ES-I3 (cell line): Measurements from ENCODE around the gene TMEM184B.
A peak's percentile ranks its signal among the peaks of the same experiment; 100 is the strongest.

Source experiments
- H3K36me3 ChIP-seq: 2 replicates; pipeline ENCODE4 v1.6.1; 2013; ENCODE audit warnings: mild to moderate bottlenecking, low read length, control low read depth, moderate library complexity; ENCODE audit not compliant: insufficient read depth
- H3K4me1 ChIP-seq: 2 replicates; pipeline ENCODE4 v1.6.1; 2013; ENCODE audit warnings: mild to moderate bottlenecking, control low read depth, low read length; ENCODE audit not compliant: insufficient read depth
- H3K9ac ChIP-seq: 2 replicates; pipeline ENCODE4 v1.6.1; 2013; ENCODE audit warnings: low read depth, mild to moderate bottlenecking, low read length, moderate library complexity
- H3K9me3 ChIP-seq: 2 replicates; pipeline ENCODE4 v1.6.1; 2013; ENCODE audit warnings: mild to moderate bottlenecking, low read length, moderate library complexity; ENCODE audit not compliant: control insufficient read depth, insufficient read depth

TMEM184B gene

DNA sequence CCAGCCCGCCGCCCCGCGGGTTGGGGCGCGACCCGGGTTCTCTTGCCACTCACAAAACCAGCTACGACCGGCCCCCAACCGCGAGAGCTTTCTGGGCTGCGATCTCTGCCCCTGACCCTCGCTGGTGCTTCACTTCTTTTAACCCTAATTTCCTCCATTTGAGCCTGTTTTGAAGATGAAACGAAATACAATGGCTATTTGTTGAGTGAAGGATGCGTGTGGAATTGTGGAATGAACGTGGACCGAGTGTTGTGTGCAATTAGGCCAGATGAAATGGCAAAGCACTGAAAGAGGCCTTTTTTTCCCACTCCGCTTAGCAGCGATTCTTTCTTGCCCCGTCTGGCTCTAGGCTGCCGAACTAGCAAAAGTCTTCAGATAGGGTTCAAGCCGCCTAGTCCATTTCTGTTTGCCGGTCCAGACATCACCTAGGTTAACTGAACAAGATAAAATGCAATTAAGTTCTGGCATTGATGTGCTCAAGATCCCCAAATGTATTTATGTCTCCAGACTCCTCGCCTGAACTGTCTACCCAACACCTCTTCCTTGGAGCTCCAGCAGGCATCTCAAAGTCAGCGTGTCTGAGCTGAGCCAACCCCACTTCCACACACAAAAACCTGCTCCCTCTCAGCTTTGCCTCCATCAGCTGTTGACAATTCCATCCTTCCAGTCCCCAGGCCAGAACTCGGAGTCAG is 471 bp upstream of the TMEM184B start:
- Histone ChIP-seq H3K9ac (peak overlapping the region; percentile 91; the same call in 1 of the 2 replicates), H3K36me3 (no peaks in the 10 kb centered on the region), H3K9me3 (no peaks in the 10 kb centered on the region), H3K4me1 (peaks cover 26% of the 10 kb centered on the region)

- H3K9ac ChIP-seq, result peak overlapping the region; percentile 91
- H3K36me3 ChIP-seq, result no peaks in the 10 kb centered on the region
- H3K9me3 ChIP-seq, result no peaks in the 10 kb centered on the region
- peaks cover 26% of the 10 kb centered on the region for H3K4me1 ChIP-seq
These were observed 860 bp downstream of the TMEM184B start for GRCh38 chr22:38271927-38272372.

GRCh38 chr22:38271101-38271500 is 1.7 kb downstream of the TMEM184B start:
- Histone ChIP-seq H3K9me3 (no peaks in the 10 kb centered on the region), H3K4me1 (peaks cover 25% of the 10 kb centered on the region), H3K36me3 (no peaks in the 10 kb centered on the region), H3K9ac (no peak overlapping the region)

DNA sequence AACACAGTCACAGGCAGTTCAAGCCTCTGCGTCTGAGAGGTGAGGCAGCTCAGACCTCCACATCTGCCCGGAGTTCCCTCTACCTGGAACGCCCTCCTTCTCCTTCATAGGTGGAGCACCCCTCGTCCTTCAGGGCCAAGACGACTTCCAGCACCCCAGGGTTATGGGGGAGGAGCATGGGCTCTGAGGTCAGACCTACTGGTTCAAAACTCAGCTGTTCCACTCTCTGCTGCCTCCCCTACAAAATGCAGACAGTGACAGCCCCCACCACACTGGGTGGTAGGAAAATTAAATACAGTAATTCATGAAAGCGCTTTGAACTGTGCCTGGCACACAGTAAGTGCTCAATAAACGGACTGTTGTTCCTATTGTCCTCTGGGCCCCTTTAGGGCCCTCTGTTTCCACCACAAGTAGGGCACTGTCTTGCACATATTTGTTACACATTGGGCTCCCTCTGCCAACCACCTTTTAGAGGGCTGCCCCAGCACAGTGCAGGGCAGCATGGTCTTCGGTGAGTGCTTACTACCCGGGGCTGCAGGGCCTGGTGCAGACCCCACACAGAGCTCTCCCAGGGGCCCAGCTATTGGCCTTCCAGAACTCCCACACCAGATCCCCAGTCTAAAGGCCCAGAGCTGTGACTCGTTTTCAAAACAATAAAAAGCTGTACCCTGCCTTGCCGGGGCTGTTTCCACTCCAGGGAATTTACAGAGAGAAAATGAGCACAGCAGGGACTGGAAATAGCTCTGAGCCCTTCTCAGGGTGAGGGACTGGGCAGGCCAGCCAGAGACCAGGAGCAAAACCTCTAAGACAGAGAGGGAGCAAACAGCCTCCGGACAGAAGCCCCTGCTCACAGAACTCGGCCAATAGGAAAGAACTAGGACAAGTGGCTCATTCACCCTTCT is 2.5 kb downstream of the TMEM184B start:
- Histone ChIP-seq H3K9me3 (no peaks in the 10 kb centered on the region), H3K36me3 (no peaks in the 10 kb centered on the region), H3K4me1 (peaks cover 19% of the 10 kb centered on the region), H3K9ac (no peak overlapping the region)

DNA sequence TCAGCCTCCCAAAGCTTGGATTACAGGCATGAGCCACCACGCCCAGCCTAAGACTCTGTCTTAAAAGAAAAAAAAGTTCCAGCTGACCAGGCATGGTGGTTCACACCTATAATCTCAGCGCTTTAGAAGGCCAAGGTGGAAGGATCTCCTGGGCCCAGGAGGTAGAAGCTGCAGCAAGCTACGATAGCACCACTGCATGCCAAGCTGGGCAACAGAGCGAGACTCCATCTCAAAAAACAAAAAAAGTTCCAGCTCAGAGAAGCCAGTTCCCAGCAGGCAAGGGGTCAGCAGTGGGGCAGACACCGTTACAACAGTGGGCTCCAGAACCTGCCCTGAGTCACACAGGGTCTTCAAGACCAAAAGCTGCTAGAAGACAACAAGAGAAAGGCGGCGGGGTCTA is 3.3 kb downstream of the TMEM184B start:
- no peaks in the 10 kb centered on the region for H3K36me3 ChIP-seq
- H3K9me3 ChIP-seq, result no peaks in the 10 kb centered on the region
- no peak overlapping the region for H3K9ac ChIP-seq
- peaks cover 16% of the 10 kb centered on the region for H3K4me1 ChIP-seq

GRCh38 chr22:38267086-38267485 is 5.7 kb downstream of the TMEM184B start:
- H3K9me3 ChIP-seq, result no peaks in the 10 kb centered on the region
- no peak overlapping the region for H3K9ac ChIP-seq
- peaks cover 13% of the 10 kb centered on the region for H3K4me1 ChIP-seq
- no peaks in the 10 kb centered on the region for H3K36me3 ChIP-seq

- no peak overlapping the region for H3K9ac ChIP-seq
- no peaks in the 10 kb centered on the region for H3K9me3 ChIP-seq
- H3K36me3 ChIP-seq, result no peaks in the 10 kb centered on the region
- peaks cover 17% of the 10 kb centered on the region for H3K4me1 ChIP-seq
These were observed 6.7 kb downstream of the TMEM184B start for GRCh38 chr22:38266120-38266519.

DNA sequence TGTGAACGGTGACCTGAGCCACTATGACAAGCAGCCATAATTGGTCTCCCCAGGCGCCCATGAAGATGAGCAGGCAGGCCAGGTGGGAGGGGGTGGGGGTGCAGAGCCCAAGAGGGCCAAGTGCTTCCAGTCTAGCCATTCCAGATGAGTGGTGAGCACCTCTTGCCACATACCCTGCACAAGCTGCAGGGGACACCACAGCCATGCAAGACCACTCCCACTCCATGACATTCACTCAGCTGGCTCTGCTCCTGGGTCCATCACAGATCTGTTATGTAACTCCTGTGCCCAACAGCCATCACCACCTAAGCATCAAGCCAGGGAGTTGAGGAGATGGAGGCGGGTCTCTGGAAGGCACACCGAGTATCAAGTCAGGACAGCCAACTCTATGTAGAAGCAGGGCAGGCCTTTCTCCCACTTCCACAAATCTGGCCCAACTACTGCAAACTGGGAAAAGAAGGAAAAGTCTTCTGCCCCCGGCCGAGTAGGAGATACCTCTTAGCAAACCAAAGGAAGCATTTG is 8.4 kb downstream of the TMEM184B start:
- Histone ChIP-seq H3K36me3 (no peaks in the 10 kb centered on the region), H3K4me1 (peaks cover 14% of the 10 kb centered on the region; the same call in 1 of the 2 replicates), H3K9ac (no peak overlapping the region), H3K9me3 (no peaks in the 10 kb centered on the region)

DNA sequence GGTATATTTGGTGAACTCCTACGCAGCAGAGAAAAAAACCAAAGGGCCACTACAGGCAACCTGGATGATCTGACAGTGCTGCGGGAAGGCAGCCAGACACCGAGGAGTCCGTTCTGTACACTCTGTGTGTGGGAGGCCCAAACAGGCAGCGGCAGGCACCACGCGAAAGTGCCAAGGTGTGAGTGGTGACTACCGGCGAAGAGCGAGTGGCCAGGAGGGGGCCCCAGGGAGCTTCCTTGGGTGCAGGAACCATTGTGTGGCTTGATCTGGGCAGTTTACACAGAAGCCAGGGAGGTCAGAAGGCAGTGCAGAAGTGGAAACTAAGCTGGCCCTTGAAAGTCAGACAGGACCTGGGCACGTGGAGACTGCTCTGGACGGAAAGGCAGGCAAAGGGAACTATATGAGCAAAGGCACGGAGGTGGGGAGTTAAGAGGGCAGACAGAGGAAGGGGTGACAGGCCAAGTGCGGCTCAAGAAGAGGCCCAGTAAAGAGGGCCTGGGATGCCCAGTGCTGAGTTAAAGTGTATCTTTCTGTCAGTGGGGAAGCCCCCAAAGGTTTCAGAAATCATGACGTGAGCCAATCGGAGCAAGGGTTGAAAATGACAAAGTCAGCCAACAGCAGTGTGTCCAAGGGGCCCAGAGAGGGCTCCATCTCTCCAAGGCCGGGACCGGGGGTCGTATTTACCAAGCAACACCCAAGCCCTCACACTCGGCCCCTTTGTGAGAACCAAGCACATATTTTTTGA is 10.6 kb downstream of the TMEM184B start:
- Histone ChIP-seq H3K4me1 (peaks cover 23% of the 10 kb centered on the region), H3K9ac (no peak overlapping the region), H3K9me3 (no peaks in the 10 kb centered on the region), H3K36me3 (no peaks in the 10 kb centered on the region)

- Histone ChIP-seq H3K36me3 (no peaks in the 10 kb centered on the region), H3K4me1 (peaks cover 23% of the 10 kb centered on the region), H3K9me3 (no peaks in the 10 kb centered on the region), H3K9ac (no peak overlapping the region)
These were observed 11.8 kb downstream of the TMEM184B start for GRCh38 chr22:38260761-38261681.

- H3K9ac ChIP-seq, result no peak overlapping the region
- H3K4me1 ChIP-seq, result peaks cover 23% of the 10 kb centered on the region
- no peaks in the 10 kb centered on the region for H3K9me3 ChIP-seq
- H3K36me3 ChIP-seq, result no peaks in the 10 kb centered on the region
These were observed 13.4 kb downstream of the TMEM184B start for GRCh38 chr22:38259370-38259769.

GRCh38 chr22:38258895-38259294 is 13.9 kb downstream of the TMEM184B start:
- Histone ChIP-seq H3K9me3 (no peaks in the 10 kb centered on the region), H3K9ac (no peak overlapping the region), H3K4me1 (peaks cover 23% of the 10 kb centered on the region), H3K36me3 (no peaks in the 10 kb centered on the region)

DNA sequence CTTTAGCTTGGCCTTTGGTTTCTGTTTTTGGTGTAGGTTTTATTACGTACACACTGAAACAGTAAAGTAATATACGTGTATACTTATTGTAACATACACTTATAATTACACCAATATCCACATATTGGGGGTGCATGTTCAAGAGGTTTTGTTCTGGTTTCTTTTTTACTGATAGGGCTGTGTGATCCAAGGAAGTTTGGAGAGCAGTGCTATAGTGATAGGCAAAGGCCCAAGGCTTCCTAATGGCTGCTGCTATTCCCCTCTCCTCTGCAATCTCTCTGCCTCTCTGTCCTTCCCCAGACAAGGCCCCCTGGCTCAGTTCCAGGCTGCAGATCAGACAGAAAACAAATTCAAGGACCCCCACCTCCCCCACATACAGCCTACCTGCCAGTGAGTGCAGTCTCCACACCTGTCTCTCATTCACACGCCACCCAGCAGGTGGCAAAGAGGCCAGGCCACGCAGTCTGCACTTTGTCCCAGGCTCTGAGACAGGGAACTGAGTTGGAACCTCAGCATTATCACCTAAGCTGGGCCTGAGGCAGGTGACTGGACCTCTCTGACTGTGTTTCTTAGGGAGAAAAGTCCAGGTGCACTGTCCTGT is 15.1 kb downstream of the TMEM184B start:
- Histone ChIP-seq H3K9ac (no peak overlapping the region; the same call in 1 of the 2 replicates), H3K4me1 (peaks cover 23% of the 10 kb centered on the region), H3K9me3 (no peaks in the 10 kb centered on the region), H3K36me3 (no peaks in the 10 kb centered on the region)
